ENCODE data around the gene ABR. TPM values are rescaled to one million over a fixed set of nuclear protein-coding genes. Genes with fewer than 3 reads are reported as not detected.
"Not testable (repeated sequence)": the region's sequence is repeated elsewhere in the genome, so short reads cannot be mapped to it uniquely, and the experiment has no call there.

ABR gene
- total and polyA plus RNA-seq, 2 of the 13 experiments (the other 11 are each of a cell fraction or from before 2014, with no cell fraction given), result 12.4 to 40.4 TPM

DNA sequence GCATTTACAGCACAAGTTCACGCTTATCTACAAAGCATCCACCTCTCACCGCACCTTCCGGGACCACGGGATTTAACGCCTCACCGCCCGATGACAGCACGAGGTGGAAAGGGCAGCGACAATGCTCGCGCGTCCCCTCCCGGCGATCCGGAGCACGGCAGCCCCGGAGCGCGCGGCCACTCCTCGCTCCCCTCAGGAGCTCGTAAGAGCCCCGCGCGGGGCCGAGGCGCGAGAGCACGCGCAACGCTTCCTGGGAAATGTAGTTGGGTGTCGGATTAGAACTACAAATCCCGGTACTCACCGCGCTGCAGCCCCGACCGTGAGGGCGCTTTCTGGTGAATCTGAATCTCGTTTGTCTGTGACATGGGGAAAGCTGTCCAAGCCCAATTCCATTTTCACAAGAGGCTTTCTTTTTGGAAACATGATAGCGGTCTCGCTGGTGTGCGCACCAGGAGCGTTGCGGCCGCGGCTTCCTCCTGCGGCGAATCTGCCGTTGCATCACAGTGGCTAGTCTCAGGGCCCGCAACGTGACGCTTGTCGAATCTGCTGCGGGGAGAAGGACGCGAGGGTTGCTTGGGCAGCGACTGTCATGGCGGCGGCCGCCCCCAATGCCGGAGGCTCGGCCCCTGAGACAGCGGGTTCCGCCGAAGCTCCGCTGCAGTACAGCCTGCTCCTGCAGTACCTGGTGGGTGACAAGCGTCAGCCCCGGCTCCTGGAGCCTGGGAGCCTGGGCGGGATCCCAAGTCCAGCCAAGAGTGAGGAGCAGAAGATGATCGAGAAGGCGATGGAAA, 183.0 kb downstream of the ABR start, which contains the start of gene TIMM22 (continued):
- TF ChIP-seq, protein P1, sequence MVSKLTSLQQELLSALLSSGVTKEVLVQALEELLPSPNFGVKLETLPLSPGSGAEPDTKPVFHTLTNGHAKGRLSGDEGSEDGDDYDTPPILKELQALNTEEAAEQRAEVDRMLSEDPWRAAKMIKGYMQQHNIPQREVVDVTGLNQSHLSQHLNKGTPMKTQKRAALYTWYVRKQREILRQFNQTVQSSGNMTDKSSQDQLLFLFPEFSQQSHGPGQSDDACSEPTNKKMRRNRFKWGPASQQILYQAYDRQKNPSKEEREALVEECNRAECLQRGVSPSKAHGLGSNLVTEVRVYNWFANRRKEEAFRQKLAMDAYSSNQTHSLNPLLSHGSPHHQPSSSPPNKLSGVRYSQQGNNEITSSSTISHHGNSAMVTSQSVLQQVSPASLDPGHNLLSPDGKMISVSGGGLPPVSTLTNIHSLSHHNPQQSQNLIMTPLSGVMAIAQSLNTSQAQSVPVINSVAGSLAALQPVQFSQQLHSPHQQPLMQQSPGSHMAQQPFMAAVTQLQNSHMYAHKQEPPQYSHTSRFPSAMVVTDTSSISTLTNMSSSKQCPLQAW (CRISPR knock-in tag; IDR thresholded peaks at IDR 0.05), result peak; percentile 53; the same call in 1 of the 2 replicates
- no peak for TF ChIP-seq TRIM24 (CRISPR knock-in tag; IDR thresholded peaks at IDR 0.05)
- no peak for TF ChIP-seq ZNF383 (CRISPR knock-in tag; IDR thresholded peaks at IDR 0.05; ENCODE audit: borderline replicate concordance)
- TF ChIP-seq CENPT (CRISPR knock-in tag; IDR thresholded peaks at IDR 0.05; ENCODE audit: low read depth), result no peak; the same call in 1 of the 2 replicates
- peak; percentile 68 for TF ChIP-seq ZNF331 (CRISPR knock-in tag; IDR thresholded peaks at IDR 0.05)

DNA sequence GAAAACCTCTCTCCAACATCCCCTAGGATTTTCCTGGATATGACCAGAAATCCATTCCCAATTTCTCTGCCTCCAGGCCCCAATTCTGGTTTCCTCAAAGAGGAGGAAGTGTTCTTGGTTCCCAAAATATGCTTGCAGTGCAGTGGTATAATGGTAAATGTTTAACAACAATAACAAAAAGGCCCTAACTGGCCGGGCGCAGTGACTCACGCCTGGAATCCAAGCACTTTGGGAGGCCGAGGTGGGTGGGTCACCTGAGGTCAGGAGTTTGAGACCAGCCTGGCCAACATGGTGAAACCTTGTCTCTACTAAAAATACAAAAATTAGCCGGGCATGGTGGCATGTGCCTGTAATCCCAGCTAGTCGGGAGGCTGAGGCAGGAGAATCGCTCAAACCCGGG, 184.5 kb downstream of the ABR start:
- Histone ChIP-seq H3K4me2 (ENCODE audit: low read depth, low read length) (peak overlapping the region; percentile 28), H3K4me3 (replicated peaks in 1 of 3; ENCODE audit: insufficient read depth in 1 of 3, low read depth in 2 of 3, low read length in 3 of 3) (0 out of 6 replicates have a peak overlapping the region, but pooled peaks of 1 of the 3 experiments have one; percentile 14), H3K79me2 (ENCODE audit: insufficient read depth, low read length) (peaks cover 22% of the 10 kb centered on the region), H3K4me1 (ENCODE audit: insufficient read depth, low read length) (peaks cover 37% of the 10 kb centered on the region)
- intact Hi-C loops (cut with micrococcal nuclease; ENCODE audit: unreplicated experiment), result loop anchor here (5.0 kb wide), 3 partner anchors 198 to 583 kb away; partner anchors contain the start of genes GLOD4 and MRM3
- H3K9me3 ChIP-seq (ENCODE audit: low read length); H3K27ac ChIP-seq (ENCODE audit: extremely low read length, insufficient read depth, low read length); FAIRE-seq; H3K36me3 ChIP-seq (replicated peaks in 1 of 2; ENCODE audit: control insufficient read depth in 1 of 2, insufficient read depth in 2 of 2, low read length in 2 of 2); DNase-seq (ENCODE audit: low spot score); H2AFZ ChIP-seq (ENCODE audit: low read length); ATAC-seq; in situ Hi-C loops (cut with HindIII; ENCODE audit: extremely low pct_ligation_motif_present, low pct_unique_long_range_greater_than_20kb); H3K9ac ChIP-seq (ENCODE audit: insufficient read depth, low read depth, low read length); POLR2A ChIA-PET; BruUV-seq (replicated peaks); H4K20me1 ChIP-seq (ENCODE audit: insufficient read depth, low read length); H3K27me3 ChIP-seq (ENCODE audit: control insufficient read depth in 1 of 2, insufficient read depth in 2 of 2, low read length in 2 of 2): not testable (repeated sequence)
- CTCF ChIA-PET (ENCODE audit: low intra/inter-chr PET ratio, low total read pairs), result interaction anchor here (2.3 kb wide), 1 partner anchor 200 kb away, joined by 12 read pairs; no protein-coding TSS in a partner anchor
- 3% methylated on average over 8 of the region's 8 CpGs for WGBS (ENCODE audit: low lambda C conversion rate)
- TF ChIP-seq RXRA (CRISPR knock-in tag; IDR thresholded peaks at IDR 0.05) (peak; percentile 68), ELF3 (CRISPR knock-in tag; IDR thresholded peaks at IDR 0.05) (0 out of 2 replicates have a peak, but pooled peaks have one; percentile 30), RXRB (CRISPR knock-in tag; IDR thresholded peaks at IDR 0.05; ENCODE audit: borderline replicate concordance) (peak; percentile 68; the same call in 1 of the 2 replicates), TEAD3 (CRISPR knock-in tag; optimal IDR thresholded peaks at IDR 0.05; ENCODE audit: borderline replicate concordance) (peak; percentile 56), ZNF12 (CRISPR knock-in tag; IDR thresholded peaks at IDR 0.05) (peak; percentile 98), RARA (CRISPR knock-in tag; IDR thresholded peaks at IDR 0.05) (0 out of 2 replicates have a peak, but pooled peaks have one; percentile 17), SAP130 (CRISPR knock-in tag; IDR thresholded peaks at IDR 0.05; ENCODE audit: low read depth) (peak; percentile 40), ZFX (CRISPR knock-in tag; IDR thresholded peaks at IDR 0.05; ENCODE audit: low read depth) (0 out of 2 replicates have a peak, but pooled peaks have one; percentile 21), MED1 (CRISPR knock-in tag; IDR thresholded peaks at IDR 0.05) (0 out of 2 replicates have a peak, but pooled peaks have one; percentile 14)
- TF ChIP-seq, protein P2, sequence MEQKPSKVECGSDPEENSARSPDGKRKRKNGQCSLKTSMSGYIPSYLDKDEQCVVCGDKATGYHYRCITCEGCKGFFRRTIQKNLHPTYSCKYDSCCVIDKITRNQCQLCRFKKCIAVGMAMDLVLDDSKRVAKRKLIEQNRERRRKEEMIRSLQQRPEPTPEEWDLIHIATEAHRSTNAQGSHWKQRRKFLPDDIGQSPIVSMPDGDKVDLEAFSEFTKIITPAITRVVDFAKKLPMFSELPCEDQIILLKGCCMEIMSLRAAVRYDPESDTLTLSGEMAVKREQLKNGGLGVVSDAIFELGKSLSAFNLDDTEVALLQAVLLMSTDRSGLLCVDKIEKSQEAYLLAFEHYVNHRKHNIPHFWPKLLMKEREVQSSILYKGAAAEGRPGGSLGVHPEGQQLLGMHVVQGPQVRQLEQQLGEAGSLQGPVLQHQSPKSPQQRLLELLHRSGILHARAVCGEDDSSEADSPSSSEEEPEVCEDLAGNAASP (CRISPR knock-in tag; IDR thresholded peaks at IDR 0.05; ENCODE audit: borderline replicate concordance), result peak; percentile 87; the same call in 1 of the 2 replicates
- TF ChIP-seq, protein P3, sequence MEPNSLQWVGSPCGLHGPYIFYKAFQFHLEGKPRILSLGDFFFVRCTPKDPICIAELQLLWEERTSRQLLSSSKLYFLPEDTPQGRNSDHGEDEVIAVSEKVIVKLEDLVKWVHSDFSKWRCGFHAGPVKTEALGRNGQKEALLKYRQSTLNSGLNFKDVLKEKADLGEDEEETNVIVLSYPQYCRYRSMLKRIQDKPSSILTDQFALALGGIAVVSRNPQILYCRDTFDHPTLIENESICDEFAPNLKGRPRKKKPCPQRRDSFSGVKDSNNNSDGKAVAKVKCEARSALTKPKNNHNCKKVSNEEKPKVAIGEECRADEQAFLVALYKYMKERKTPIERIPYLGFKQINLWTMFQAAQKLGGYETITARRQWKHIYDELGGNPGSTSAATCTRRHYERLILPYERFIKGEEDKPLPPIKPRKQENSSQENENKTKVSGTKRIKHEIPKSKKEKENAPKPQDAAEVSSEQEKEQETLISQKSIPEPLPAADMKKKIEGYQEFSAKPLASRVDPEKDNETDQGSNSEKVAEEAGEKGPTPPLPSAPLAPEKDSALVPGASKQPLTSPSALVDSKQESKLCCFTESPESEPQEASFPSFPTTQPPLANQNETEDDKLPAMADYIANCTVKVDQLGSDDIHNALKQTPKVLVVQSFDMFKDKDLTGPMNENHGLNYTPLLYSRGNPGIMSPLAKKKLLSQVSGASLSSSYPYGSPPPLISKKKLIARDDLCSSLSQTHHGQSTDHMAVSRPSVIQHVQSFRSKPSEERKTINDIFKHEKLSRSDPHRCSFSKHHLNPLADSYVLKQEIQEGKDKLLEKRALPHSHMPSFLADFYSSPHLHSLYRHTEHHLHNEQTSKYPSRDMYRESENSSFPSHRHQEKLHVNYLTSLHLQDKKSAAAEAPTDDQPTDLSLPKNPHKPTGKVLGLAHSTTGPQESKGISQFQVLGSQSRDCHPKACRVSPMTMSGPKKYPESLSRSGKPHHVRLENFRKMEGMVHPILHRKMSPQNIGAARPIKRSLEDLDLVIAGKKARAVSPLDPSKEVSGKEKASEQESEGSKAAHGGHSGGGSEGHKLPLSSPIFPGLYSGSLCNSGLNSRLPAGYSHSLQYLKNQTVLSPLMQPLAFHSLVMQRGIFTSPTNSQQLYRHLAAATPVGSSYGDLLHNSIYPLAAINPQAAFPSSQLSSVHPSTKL (CRISPR knock-in tag; IDR thresholded peaks at IDR 0.05), result 0 out of 2 replicates have a peak, but pooled peaks have one; percentile 19
